GM18873 (cell line): ENCODE data around the gene PARD3B.

Experiments used
- ATAC-seq: cut with Tn5 transposase; IDR thresholded peaks from one replicate; pipeline ENCODE4 v1.9.1; 2021; ENCODE audit warnings: mild to moderate bottlenecking, moderate library complexity, moderate number of reproducible peaks; ENCODE audit not compliant: unreplicated experiment, low FRiP score

PARD3B gene

DNA sequence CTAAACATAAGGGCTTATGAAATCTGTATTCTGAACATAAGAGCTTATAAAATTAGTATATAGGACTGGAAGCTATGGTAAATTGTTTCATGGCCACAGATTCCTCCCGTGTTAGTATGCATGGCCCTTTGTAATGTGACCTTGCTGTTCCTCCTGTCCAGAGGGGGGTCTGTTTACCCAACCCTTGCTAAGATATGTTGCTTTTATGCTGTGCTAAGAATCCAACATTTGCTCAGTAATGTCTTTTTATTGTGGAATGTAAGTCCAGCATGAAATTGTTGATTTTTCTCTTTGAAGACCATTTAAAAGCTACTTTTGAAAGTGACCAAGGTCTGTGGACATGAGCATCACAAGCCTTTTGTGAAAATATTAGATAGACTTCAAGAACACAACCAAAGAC, 485.4 kb downstream of the PARD3B start:
- no peak for ATAC-seq

DNA sequence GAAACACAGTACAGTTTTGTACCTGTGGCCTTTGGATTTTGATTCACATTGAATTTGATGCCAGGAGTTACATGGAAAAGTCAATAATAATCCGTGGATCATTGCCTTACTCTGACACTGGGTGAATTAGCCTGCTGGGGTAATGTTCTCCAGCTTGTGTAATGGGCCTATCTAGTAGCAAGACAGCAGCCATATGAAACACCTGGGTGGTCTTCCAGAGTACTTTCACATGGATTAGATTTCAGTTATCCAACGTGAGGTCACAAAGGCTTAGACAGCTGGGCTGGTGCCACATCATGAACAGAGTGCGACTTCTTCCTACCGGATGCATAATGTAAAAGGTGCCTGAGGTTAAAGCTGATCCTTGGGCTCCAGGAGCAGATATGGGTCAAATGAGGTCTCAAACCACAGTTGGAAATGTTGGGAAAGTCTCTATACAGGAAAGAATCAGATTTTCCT, 486.8 kb downstream of the PARD3B start:
- ATAC-seq, result no peak

DNA sequence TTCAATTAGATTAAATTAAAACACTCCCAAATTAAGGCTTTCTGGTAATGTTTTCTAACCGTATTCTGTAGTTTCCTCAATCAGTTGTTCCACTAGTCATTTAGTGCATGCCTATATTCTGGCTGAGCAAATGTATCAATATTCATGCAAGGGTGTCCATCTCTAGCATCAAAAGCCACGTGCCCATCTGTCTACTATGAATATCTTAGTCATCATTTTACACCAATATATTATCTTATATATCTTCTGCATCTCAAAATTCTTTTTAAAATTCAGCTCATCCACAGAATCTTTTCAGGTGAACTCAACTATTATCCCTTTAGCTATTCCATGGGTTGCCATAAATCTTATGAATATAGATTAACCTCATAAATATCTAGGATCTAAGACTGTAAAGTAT, 488.2 kb downstream of the PARD3B start:
- no peak for ATAC-seq

DNA sequence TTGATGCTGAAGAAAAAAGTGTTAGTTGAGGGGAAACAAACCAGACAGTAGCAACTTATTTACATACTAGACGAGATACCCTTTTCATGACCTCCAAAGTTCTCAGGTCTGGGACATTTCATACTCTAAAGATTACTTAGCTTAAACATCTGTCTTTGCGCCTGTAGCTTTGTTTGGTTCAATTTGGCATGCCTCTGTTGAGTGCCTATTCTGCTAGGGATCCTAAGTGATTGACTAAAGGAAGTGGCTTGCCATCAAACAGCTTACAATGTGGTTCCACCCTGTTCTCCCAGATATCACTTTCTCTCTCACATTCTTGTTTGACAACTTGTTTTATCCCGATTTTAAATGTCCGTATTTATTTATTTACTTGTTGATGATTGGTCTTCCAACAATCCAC, 488.8 kb downstream of the PARD3B start:
- no peak for ATAC-seq

DNA sequence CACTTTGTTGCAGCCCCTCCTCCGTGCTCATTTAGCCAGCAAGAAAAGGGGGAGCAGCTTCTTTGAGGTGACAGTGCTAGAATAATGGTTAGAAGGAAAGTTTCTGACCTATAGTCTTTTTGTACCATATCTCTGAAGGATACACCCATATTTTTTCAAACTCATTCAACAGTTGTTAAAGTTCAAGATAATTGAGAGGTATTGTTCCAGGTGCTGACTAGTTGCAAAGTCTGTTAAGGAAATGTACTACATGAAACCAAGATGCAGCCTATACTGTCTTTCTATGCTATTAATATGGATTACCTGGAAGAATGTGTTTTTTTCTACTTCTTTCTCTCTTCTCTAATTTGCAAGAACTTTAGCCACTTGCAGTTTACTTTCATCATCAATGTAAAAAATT, 495.0 kb downstream of the PARD3B start:
- ATAC-seq, result no peak

DNA sequence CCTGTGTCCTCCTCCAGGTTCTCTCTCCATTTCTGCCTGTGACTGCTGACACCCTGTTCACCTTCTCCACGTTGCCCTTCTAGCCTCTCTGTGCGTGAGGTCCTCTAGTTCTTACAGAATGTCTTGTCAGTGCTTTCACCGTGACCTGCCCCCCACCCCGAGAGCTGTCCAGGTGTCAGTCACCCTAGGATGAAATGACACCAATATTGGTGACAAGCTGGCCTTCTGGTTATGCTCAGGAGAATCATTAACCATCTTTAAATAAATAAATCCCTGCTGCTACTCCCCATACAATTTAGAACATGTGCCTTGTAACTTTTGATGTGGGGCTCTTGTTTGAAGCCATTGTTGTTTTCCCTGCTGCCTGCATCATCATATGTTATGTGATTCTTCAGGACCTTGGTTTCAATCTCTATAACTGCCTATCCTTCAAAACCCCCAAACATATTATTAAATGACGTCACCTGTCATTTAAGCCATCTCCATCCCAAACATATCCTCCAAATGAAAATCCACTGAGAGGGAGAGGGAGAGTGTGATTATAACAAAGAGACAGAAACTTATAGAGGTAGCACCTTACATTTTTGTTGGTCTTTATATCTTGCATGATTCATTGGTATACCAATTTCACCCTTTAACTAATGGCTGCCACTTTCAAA, 496.3 kb downstream of the PARD3B start:
- ATAC-seq, result no peak

DNA sequence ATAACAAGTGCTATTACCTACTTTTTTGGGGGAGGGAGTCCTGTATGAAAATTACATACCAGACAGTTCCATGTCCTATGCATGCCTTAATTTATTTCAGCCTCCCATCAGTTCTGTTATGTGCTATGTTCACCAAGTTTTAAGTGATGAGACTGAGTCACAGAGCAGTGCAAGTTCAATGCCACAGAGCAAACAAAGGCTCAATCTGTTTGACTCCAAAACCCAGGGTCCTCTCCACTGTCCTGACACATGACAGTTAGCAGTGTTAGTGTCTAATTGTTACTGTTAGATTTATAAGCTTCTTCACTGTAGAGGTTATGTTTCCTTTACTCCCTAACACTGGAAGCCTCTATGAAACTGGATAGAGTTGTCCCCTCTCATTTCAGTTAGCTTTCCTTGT, 498.0 kb downstream of the PARD3B start:
- ATAC-seq, result no peak

DNA sequence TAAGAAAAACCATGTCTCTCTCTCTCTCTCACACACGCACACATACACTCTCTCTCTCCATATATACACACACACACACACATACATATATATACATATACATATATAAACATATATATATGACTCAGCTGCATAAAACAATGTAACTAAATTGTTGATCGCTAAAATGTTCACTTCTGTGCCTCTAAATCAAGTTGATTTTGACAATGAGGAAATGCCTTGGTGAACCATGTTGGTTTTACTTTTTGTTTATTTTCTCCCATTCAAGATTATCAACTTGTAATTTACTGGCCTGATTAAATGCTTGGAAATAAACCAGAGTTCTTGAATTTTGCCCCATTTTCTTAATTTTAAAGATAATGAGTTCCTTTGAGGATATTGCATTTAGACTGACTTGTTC, 500.4 kb downstream of the PARD3B start:
- no peak for ATAC-seq

DNA sequence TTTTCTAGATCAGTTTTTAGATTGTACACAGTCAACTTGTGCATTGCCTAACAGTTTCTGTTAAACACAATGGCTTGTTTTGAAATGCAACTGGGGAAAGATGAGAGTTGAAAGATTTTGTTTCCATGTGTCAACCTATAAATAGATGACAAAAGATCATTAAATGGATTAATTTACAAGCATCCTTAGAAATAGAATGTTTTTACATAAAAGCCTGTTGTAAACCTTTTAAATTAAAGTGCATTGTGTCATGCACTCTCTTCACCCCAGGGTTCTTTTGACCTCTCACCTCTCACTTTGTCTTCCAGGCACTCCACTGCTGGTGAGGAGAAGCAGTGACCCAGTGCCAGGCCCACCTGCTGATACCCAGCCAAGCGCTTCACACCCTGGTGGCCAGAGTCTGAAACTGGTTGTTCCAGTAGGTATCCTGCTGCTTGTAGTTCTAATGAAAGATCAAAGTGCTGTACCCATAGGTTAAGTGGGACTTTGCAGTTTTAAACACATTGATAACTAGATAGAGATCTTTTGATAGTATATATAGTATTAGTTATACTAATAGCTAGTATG, 502.1 kb downstream of the PARD3B start:
- ATAC-seq, result no peak

DNA sequence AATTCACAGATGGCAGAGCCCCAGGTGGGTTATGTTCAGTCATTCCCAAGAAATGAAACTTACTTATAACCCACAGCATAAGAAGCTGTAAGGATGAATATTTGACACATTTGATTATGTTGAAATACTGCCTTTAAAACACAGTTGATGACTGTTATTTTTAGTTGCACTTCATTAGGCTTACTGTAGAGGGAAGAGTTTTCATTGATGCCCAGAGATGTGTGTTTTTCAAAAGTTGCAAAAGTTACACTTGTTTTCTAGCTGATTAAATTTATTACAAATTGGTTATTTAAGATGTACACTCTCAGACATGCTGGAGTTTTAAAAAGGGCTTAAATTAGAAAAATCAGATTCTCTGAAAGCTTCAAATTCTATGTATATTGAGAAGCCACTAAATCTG, 506.1 kb downstream of the PARD3B start:
- no peak for ATAC-seq

DNA sequence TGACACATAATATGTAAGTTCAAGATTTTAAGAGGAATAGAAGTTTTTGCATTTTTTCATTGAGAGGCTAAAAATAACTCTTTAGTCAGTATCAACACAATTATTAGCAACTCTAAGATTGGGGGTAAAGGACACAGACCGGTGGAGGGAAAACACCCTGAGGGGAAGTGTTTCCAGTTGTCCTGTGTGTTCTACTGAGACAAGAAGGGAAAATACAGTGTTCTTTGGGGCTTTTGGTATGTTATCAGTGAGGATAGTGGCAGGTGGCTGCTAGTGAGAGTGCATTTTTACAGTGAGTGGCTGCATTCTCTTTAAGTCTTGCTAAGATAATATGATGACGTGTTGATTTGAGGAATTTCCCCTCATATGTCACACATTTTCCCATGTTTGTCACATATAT, 507.5 kb downstream of the PARD3B start:
- ATAC-seq, result no peak

DNA sequence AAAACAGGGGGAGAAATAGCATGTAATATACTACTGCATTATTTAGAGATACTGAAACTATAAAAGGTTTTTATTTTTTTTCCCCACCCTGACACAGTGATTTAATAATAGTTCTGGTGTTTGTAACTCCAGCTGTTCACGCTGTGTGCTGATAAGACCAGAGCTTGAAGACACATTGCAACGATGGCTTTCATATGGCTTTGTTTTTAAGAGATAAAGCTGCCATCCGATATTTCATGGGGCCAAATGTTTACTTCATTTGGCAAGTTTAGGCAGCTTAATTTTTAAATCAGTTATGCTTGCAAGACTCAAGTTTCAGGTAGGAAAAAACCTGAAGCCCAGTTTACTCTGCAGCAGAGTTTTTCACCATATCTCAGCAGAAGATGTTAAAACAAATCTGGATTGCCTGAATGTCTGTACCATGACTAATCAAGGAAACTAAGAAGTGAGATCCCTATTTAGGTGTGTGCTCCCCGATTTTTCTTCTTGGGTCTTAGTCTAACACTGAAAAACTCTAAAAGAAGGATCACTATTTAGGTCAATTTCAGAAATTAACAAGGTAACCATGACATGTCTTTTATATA, 508.6 kb downstream of the PARD3B start:
- no peak for ATAC-seq

DNA sequence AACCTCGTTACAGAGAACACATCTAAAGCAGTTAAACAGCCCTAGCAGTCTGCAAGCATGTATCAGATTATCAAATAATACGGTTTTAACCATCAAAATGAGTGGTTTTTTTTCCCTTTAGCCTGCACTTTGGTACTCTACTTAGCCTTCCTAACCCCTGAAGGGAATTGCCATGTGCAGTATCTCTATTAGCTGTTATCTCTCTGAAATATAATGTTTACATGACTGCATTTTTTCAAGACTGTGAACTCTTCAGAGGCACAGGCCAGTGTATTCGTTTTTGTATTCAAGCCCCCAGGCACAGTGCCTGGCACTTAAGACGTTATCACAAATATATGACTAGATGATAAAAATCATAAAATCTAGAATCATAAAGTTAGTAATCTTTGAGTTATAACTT, 509.5 kb downstream of the PARD3B start:
- ATAC-seq, result no peak

DNA sequence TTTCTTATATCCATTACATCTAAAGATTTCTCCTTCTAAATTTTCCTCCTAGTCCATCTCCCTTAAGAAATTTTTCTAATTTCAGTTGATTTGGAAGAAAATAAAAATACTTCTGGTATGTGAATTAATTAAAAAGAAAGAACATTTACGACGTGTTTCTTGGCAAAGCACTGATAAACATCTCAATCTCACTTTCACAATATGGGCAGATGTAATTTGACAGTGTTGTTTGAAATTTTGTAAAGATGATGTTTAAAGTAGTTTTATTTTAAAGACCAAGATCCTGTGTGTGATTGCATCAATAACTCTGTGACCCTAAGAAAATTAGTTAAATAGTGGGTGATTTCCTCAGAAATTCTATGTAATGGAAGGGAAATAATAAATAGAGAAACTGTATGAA, 510.0 kb downstream of the PARD3B start:
- no peak for ATAC-seq

DNA sequence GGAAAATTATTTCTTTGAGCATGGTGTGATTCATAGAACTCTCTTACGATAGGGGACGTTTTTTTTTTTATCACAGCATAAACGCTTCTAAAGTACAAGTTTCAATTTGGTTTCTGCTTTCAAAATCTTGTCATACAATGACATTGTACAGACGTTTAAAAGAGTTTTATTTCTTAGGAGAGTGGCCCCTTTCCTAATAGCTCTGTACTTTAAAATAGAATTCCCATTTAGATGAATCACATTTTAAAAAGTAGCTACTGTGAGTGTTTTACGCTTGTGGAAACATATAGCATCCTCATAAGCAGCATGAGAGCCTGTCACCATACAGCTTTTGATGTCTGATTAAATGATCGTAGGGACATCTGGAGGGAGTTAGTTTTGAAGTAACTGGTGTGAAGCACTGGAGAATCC, 510.9 kb downstream of the PARD3B start:
- no peak for ATAC-seq

DNA sequence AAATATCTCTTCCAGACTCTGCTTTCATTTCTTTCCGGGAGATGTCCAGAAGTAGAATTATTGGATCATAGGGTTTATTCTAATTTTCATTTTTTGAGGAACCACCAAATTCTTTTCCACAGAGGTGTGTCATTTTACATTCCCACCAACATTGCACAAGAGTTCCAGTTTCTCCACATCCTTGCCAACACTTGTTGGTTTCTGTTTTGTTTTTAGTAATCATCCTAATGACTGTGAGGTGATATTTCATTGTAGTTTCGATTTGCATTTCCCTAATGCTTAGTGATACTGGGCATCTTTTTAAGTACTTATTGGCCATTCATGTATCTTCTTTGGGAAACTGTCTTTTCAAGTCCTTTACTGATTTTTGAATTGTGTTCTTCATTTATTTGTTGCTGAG, 513.1 kb downstream of the PARD3B start:
- ATAC-seq, result no peak

DNA sequence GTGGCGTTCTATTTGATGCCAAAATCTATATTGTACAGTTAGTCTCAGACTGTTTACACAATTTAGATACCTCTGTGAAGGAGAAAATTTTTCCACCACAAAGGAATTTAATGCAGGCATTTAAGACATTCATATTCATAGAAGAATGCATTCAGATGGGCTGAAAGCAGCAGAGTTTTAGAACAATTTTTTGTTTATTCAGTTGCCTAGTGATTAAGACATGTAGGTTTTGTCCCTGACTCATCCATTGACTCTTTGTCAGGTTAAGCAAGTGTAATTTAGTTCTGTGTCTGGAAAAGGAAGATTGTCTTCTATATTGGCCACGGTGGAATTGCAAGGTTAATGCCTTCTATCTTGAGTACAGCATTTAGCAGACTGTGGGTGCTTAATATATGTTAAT, 515.0 kb downstream of the PARD3B start:
- no peak for ATAC-seq

DNA sequence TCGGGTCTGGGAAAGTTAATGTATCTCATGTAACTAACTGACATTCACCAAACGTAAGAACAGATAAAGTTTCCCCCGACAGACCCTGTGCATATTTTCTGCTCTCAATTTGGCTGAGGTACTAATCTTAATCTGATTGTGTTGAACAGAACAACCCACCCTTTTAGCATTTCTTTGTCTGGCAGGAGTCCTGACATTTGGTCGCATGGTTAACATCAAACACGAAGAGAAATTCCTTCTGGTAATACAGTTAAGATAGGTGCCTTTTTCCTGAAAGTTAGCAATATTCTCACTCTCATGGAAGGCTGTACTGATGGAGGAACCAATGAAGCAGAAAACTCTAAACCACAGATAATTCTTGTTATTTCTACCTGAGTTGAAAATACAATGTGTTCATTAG, 520.8 kb downstream of the PARD3B start:
- ATAC-seq, result no peak

DNA sequence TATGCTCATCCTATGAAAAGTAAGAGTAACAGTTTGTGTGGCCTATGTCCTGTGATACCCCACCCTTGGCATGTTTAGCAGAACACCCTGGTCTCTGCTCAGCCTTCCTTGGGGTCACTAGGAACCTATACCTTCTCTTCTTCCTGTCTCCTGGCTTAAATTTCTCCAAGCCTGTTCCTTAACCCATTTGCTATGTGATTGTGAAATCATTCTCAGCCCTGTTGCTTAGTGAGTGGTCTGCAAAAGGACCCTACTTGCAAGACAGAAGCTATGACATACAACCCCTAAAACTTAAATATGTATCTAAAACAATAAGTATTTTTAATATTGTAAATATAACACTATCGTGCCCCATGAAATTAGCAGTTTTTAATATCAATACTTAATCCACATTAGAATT, 524.7 kb downstream of the PARD3B start:
- no peak for ATAC-seq

DNA sequence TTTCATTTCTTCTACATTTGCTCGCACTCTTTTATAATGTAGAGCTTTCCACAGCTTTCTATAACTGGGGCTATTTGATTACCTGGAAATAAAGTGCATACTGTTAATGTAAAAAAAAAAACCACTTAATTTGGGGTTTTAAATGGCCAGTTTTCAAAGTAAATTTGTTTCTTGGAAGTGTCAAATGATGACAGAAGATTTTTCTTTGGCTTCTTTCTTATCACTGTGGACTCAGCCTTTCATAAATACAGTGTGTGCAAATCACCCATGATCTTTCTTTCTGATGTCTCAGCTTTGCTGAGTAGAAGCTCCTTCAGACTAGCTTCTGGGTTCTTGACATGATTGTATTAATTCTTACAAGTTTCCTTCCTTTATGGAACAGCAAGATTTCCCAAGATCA, 525.6 kb downstream of the PARD3B start:
- no peak for ATAC-seq

DNA sequence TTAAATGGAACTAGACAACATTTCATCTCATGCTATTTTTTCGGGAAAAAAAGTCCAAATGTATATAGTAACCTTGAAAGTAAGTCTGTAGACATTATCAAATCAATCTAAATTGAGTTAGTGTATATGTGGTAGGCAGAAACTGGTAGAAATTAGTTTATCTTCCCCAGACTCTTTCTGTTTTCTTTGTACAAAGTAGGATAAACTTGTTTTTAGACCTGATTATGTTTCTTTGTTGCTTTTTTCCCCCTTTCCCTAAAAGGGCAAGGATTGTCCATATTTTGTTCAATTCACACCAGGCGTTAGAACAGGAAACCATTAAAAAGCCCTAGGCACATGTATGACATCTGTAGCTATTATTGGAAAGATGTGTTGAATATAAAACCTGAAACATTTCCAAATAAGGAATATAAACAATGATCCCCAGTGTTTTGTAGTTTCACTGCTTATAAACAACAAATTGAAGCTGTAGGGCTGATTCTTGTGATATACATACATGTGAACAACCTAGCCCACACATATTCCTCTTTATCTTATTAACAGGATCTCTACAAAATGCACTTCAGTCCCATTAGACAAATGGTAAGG, 528.3 kb downstream of the PARD3B start:
- ATAC-seq, result no peak

DNA sequence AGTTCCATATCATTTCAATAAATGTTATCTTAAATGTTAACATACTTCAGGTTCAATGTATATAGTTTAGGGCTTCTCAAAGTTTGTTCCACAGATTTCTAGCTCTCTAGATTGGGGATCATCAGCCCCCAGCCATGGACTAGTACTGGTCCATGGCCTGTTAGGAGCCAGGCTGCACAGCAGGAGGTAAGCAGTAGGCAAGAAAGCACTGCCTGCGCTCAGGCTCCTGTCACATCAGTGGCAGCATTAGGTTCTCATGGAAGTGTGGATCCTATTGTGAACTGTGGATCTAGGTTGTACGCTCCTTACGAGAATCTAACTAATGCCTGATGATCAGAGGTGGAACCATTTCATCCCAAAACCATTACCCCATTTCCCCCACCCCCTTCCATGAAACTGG, 531.1 kb downstream of the PARD3B start:
- no peak for ATAC-seq
